Vagina (tissue), 2 donors: ENCODE measurements around the gene EPB41. TPM values are rescaled to one million over a fixed set of nuclear protein-coding genes. Genes with fewer than 3 reads are reported as not detected.
"Not testable (repeated sequence)": the region's sequence is repeated elsewhere in the genome, so short reads cannot be mapped to it uniquely, and the experiment has no call there.

Experiments
- DNase-seq, 2 donors: peaks; one replicate each; pipeline ENCODE4 v3.0.0-alpha.2; 2017; ENCODE audit errors: extremely low spot score in 2 of 2
- H3K27ac ChIP-seq: fragments of 200-600 bp; sonication (generic); one replicate; pipeline ENCODE4 v1.5.1; 2019
- H3K27me3 ChIP-seq: fragments of 200-600 bp; sonication (generic); one replicate; pipeline ENCODE4 v1.5.1; 2019
- H3K36me3 ChIP-seq, 2 donors: fragments of 200-600 bp; sonication (generic); one replicate each; pipeline ENCODE4 v1.5.1; 2017 to 2019
- H3K4me1 ChIP-seq: fragments of 200-600 bp; sonication (generic); one replicate; pipeline ENCODE4 v1.5.1; 2019
- H3K4me3 ChIP-seq, 2 donors: fragments of 200-600 bp; sonication (generic); 1 replicate in 1 of 2; 2 replicates in 1 of 2; pipeline ENCODE4 v1.5.1; 2016 to 2019
- H3K9me3 ChIP-seq: fragments of 200-600 bp; sonication (generic); one replicate; pipeline ENCODE4 v1.5.1; 2019
- CTCF ChIP-seq, 3 experiments: fragments of 450-650 bp in 2 of 3; fragments of 200-600 bp in 1 of 3; sonication (generic) in 1 of 3; IDR thresholded peaks; one replicate each; pipeline ENCODE4 v1.5.1; 2017 to 2019; ENCODE audit warnings: antibody characterized with exemption in 3 of 3, mild to moderate bottlenecking in 2 of 3, moderate library complexity in 2 of 3
- POLR2A ChIP-seq, 2 donors: fragments of 450-650 bp; IDR thresholded peaks; one replicate each; pipeline ENCODE4 v1.6.1; 2017; ENCODE audit warnings: antibody characterized with exemption in 2 of 2, mild to moderate bottlenecking in 2 of 2, moderate library complexity in 2 of 2
- POLR2AphosphoS5 ChIP-seq, 2 donors: sonication (generic); formaldehyde crosslinking; IDR thresholded peaks; one replicate each; pipeline ENCODE4 v1.9.0; 2017; ENCODE audit warnings: antibody characterized with exemption in 2 of 2, mild to moderate bottlenecking in 2 of 2, low read depth in 1 of 2; ENCODE audit not compliant: insufficient read depth in 1 of 2
- intact Hi-C: fragments of 100-400 bp; cut with DNase I; formaldehyde crosslinking; loops from one replicate; pipeline ENCODE4 v1.15.1; 2023
- total RNA-seq: library from RNA; depleted of rRNA; stranded (reverse); fragments of >200 nt; gene quantifications from one replicate; pipeline ENCODE4 v1.2.3, GENCODE V29; 2016

Gene EPB41
- total RNA-seq, 1 donor from 2014 or later, result 39.8 TPM

- H3K36me3 ChIP-seq, result no peaks in the 10 kb centered on the region
- H3K27me3 ChIP-seq, result no peaks in the 10 kb centered on the region
- TF ChIP-seq CTCF (IDR thresholded peaks at IDR 0.05) (no peak), POLR2A (IDR thresholded peaks at IDR 0.05) (no peak), POLR2AphosphoS5 (IDR thresholded peaks at IDR 0.05; ENCODE audit: insufficient read depth in 1 of 2, low read depth in 1 of 2) (no peak)
- H3K27ac ChIP-seq, result no peak overlapping the region
- intact Hi-C loops, result no loop called here
- peaks cover 5% of the 10 kb centered on the region for H3K4me1 ChIP-seq
- no peaks in the 10 kb centered on the region for H3K9me3 ChIP-seq
- no peak for DNase-seq
- H3K4me3 ChIP-seq, result no peak overlapping the region
These were observed 143.3 kb downstream of the EPB41 start for GRCh38 chr1:29057700-29058099.

GRCh38 chr1:29062157-29062942 lies 148.0 kb downstream of the EPB41 start:
- Histone ChIP-seq H3K36me3 (no peaks in the 10 kb centered on the region), H3K4me3 (no peak overlapping the region), H3K4me1 (no peaks in the 10 kb centered on the region), H3K27ac (no peak overlapping the region), H3K27me3 (no peaks in the 10 kb centered on the region), H3K9me3 (no peaks in the 10 kb centered on the region)
- intact Hi-C loops, result no loop called here
- TF ChIP-seq CTCF (IDR thresholded peaks at IDR 0.05) (no peak), POLR2AphosphoS5 (IDR thresholded peaks at IDR 0.05; ENCODE audit: insufficient read depth in 1 of 2, low read depth in 1 of 2) (no peak), POLR2A (IDR thresholded peaks at IDR 0.05) (no peak)
- DNase-seq, result no peak

GRCh38 chr1:29064064-29064463 lies 149.7 kb downstream of the EPB41 start:
- Histone ChIP-seq H3K9me3 (no peaks in the 10 kb centered on the region), H3K4me3 (no peak overlapping the region), H3K4me1 (no peaks in the 10 kb centered on the region), H3K27ac (no peak overlapping the region), H3K27me3 (no peaks in the 10 kb centered on the region), H3K36me3 (no peaks in the 10 kb centered on the region)
- TF ChIP-seq POLR2AphosphoS5 (IDR thresholded peaks at IDR 0.05; ENCODE audit: insufficient read depth in 1 of 2, low read depth in 1 of 2) (no peak), POLR2A (IDR thresholded peaks at IDR 0.05) (no peak), CTCF (IDR thresholded peaks at IDR 0.05) (no peak)
- DNase-seq, result no peak
- intact Hi-C loops, result no loop called here

- Histone ChIP-seq H3K27me3 (no peaks in the 10 kb centered on the region), H3K27ac (no peak overlapping the region), H3K4me1 (no peaks in the 10 kb centered on the region), H3K4me3 (no peak overlapping the region), H3K36me3 (no peaks in the 10 kb centered on the region), H3K9me3 (no peaks in the 10 kb centered on the region)
- intact Hi-C loops, result no loop called here
- DNase-seq, result no peak
- TF ChIP-seq POLR2A (IDR thresholded peaks at IDR 0.05) (no peak), POLR2AphosphoS5 (IDR thresholded peaks at IDR 0.05; ENCODE audit: insufficient read depth in 1 of 2, low read depth in 1 of 2) (no peak), CTCF (IDR thresholded peaks at IDR 0.05) (no peak)
These were observed 162.8 kb downstream of the EPB41 start for GRCh38 chr1:29077155-29077554.

GRCh38 chr1:29079916-29080629 lies 165.7 kb downstream of the EPB41 start:
- H3K27me3 ChIP-seq, H3K27ac ChIP-seq, H3K36me3 ChIP-seq, H3K4me1 ChIP-seq, H3K9me3 ChIP-seq, DNase-seq, intact Hi-C loops, H3K4me3 ChIP-seq: not testable (repeated sequence)
